K562 (cell line): ENCODE results near the gene PI4KA. TPM values are rescaled to one million over a fixed set of nuclear protein-coding genes. Genes with fewer than 3 reads are reported as not detected.

Source experiments
- COPS2 ChIP-seq: fragments of 450-650 bp; conservative IDR thresholded peaks from 2 replicates; pipeline ENCODE4 v1.6.1; 2016; ENCODE audit warnings: mild to moderate bottlenecking, moderate library complexity
- HNRNPLL ChIP-seq: fragments of 200-400 bp; formaldehyde crosslinking; IDR thresholded peaks from 2 replicates; pipeline ENCODE4 v1.6.1; 2017; ENCODE audit warnings: low read length, low read depth, mild to moderate bottlenecking; ENCODE audit not compliant: poor library complexity, severe bottlenecking
- HOXB6 ChIP-seq: fragments of 250-450 bp; sonication (Bioruptor Pico); IDR thresholded peaks from 2 replicates; pipeline ENCODE4 v1.5.1; 2022; ENCODE audit warnings: mild to moderate bottlenecking, borderline replicate concordance
- JUN ChIP-seq, 2 experiments: sonication (generic) in 1 of 2; formaldehyde crosslinking in 1 of 2; IDR thresholded peaks; 2 replicates each; pipeline versions ENCODE4 v1.6.1 to v1.8.0; 2012 to 2022; ENCODE audit warnings: borderline replicate concordance in 2 of 2, mild to moderate bottlenecking in 2 of 2, improper control_type of control experiment in 1 of 2, low read depth in 1 of 2, low read length in 1 of 2, missing genetic modification reagents in 1 of 2
- KLF1 ChIP-seq: fragments of 450-650 bp; IDR thresholded peaks from 2 replicates; pipeline ENCODE4 v1.6.1; 2016; ENCODE audit warnings: missing genetic modification characterization, missing compliant biosample characterization
- MAFK ChIP-seq: IDR thresholded peaks from 2 replicates; pipeline ENCODE4 v1.6.1; 2011; ENCODE audit warnings: low read length, improper control_type of control experiment
- MAZ ChIP-seq, 2 experiments: fragments of 450-650 bp in 1 of 2; sonication (generic) in 1 of 2; formaldehyde crosslinking; IDR thresholded peaks in 1 of 2; conservative IDR thresholded peaks in 1 of 2; 2 replicates each; pipeline versions ENCODE4 v1.4.0 to v1.5.0; 2020; ENCODE audit warnings: mild to moderate bottlenecking in 1 of 2, missing genetic modification reagents in 1 of 2
- MEIS2 ChIP-seq: fragments of 450-650 bp; IDR thresholded peaks from 2 replicates; pipeline ENCODE4 v1.6.1; 2014; ENCODE audit warnings: mild to moderate bottlenecking; ENCODE audit not compliant: partially characterized antibody
- MYBL2 ChIP-seq, 2 experiments: fragments of 450-650 bp in 1 of 2; sonication (generic) in 1 of 2; formaldehyde crosslinking in 1 of 2; IDR thresholded peaks; 2 replicates each; pipeline versions ENCODE4 v1.6.1 to v1.8.1; 2017 to 2022; ENCODE audit warnings: borderline replicate concordance in 1 of 2, inconsistent platforms in 1 of 2, low read depth in 1 of 2, mild to moderate bottlenecking in 1 of 2, missing genetic modification reagents in 1 of 2, moderate library complexity in 1 of 2
- NR2C1 ChIP-seq, 2 experiments: fragments of 450-650 bp; IDR thresholded peaks; 2 replicates each; pipeline ENCODE4 v1.6.1; 2017; ENCODE audit warnings: mild to moderate bottlenecking in 2 of 2, antibody characterized with exemption in 1 of 2, inconsistent platforms in 1 of 2, missing compliant biosample characterization in 1 of 2, missing genetic modification characterization in 1 of 2
- NR3C1 ChIP-seq: sonication (generic); formaldehyde crosslinking; IDR thresholded peaks from 2 replicates; pipeline ENCODE4 v1.8.1; 2022; ENCODE audit warnings: missing genetic modification reagents
- PHB2 ChIP-seq: fragments of 450-650 bp; IDR thresholded peaks from 2 replicates; pipeline ENCODE4 v1.6.1; 2017; ENCODE audit warnings: low read depth
- RBFOX2 ChIP-seq: fragments of 200-400 bp; formaldehyde crosslinking; IDR thresholded peaks from 2 replicates; pipeline ENCODE4 v1.6.1; 2017; ENCODE audit warnings: low read depth, mild to moderate bottlenecking, low read length, moderate library complexity
- RCOR1 ChIP-seq, 2 experiments: IDR thresholded peaks; 2 replicates each; pipeline ENCODE4 v1.6.1; 2012; ENCODE audit warnings: low read depth in 2 of 2, low read length in 2 of 2, borderline replicate concordance in 1 of 2, improper control_type of control experiment in 1 of 2
- RFX7 ChIP-seq: fragments of 250-450 bp; sonication (Bioruptor Pico); IDR thresholded peaks from 2 replicates; pipeline ENCODE4 v1.5.1; 2021; ENCODE audit warnings: mild to moderate bottlenecking
- SIN3A ChIP-seq, 2 experiments: fragments of 150-350 bp in 1 of 2; IDR thresholded peaks; 2 replicates each; pipeline ENCODE4 v1.6.1; 2011 to 2016; ENCODE audit warnings: borderline replicate concordance in 2 of 2, low read depth in 2 of 2, low read length in 2 of 2, mild to moderate bottlenecking in 2 of 2, moderate library complexity in 2 of 2; ENCODE audit not compliant: control insufficient read depth in 1 of 2
- ZBTB1 ChIP-seq: sonication (generic); formaldehyde crosslinking; IDR thresholded peaks from 2 replicates; pipeline ENCODE4 v1.8.1; 2023; ENCODE audit warnings: missing genetic modification reagents, low read depth, mild to moderate bottlenecking, borderline replicate concordance
- ZFX ChIP-seq: sonication (generic); formaldehyde crosslinking; IDR thresholded peaks from 2 replicates; pipeline ENCODE4 v1.8.0; 2022; ENCODE audit warnings: mild to moderate bottlenecking, missing genetic modification reagents, moderate library complexity
- ZNF232 ChIP-seq: sonication (generic); formaldehyde crosslinking; IDR thresholded peaks from 2 replicates; pipeline ENCODE4 v1.8.0; 2022; ENCODE audit warnings: mild to moderate bottlenecking, missing genetic modification reagents
- ZNF263 ChIP-seq: sonication (generic); formaldehyde crosslinking; IDR thresholded peaks from 2 replicates; pipeline ENCODE4 v1.8.0; 2022; ENCODE audit warnings: mild to moderate bottlenecking, missing genetic modification reagents, borderline replicate concordance
- polyA plus RNA-seq, 8 experiments: library from polyadenylated mRNA; depleted of rRNA in 4 of 8; stranded (reverse) in 5 of 8; unstranded in 3 of 8; fragments of >200 nt; fragmentation: Nextera tagmentation in 2 of 8; fragmentation: Illumina TruSeq in 1 of 8; extraction: Ambion mirVana in 2 of 8; extraction: Trizol in 1 of 8; gene quantifications; 2 replicates each; pipeline versions ENCODE4 v1.2.1 to v1.2.3, GENCODE V29; 2011 to 2014; ENCODE audit warnings: inconsistent platforms in 1 of 8, missing spikeins in 1 of 8
- total RNA-seq, 7 experiments: library from RNA; depleted of rRNA in 6 of 7; stranded (reverse); fragments of >200 nt in 6 of 7; fragmentation: Illumina TruSeq in 2 of 7; extraction: Trizol in 2 of 7; gene quantifications; 2 replicates each; pipeline versions ENCODE4 v1.2.1 to v1.2.3, GENCODE V29; 2011 to 2021; ENCODE audit warnings: low replicate concordance in 1 of 7
- TF ChIP-seq, protein P1 (sequence below): IDR thresholded peaks from 2 replicates; pipeline ENCODE4 v1.6.1; 2012; ENCODE audit warnings: low read depth, low read length, improper control_type of control experiment, borderline replicate concordance
- TF ChIP-seq, protein P2 (sequence below): sonication (generic); formaldehyde crosslinking; IDR thresholded peaks from 2 replicates; pipeline ENCODE4 v1.8.1; 2023; ENCODE audit warnings: mild to moderate bottlenecking, missing genetic modification reagents

PI4KA gene
- total and polyA plus RNA-seq, 9 of the 15 experiments (the other 6 are each of a cell fraction or from before 2014, with no cell fraction given) = 7.3 to 187 (median 84.7) TPM

DNA sequence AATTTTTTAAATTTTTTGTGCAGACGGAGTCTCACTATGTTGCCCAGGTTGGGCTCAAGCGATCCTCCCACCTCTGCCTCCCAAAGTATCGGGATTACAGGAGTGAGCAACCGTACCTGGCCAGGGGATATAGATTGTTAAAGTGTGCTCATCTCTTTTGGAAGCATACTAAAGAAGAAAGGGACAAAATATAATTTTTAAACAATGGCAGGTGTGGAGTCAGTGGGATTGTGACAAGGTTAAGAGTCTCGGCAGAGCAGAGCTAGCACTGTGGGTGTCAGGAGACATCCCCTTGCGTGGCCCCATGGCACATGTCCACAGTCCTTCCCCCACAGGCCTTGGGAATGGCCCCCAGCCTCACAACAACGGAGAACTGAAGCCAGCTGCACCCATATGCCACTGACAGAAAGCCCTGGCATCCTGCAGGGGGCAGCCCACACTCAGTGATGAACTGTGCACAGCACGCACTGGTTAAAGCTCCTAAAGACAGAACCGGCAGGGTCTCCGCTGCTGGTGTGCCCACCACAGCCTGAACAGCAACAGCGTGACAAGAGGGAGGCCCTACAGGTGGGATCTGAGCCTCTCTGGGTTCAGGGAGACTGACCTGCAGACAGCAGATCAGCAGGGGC is 54.8 kb downstream of the PI4KA start (continued):
- no peak for TF ChIP-seq HOXB6 (CRISPR knock-in tag)
- no peak for TF ChIP-seq RBFOX2
- TF ChIP-seq MEIS2 = peak; percentile 7
- TF ChIP-seq JUN (IDR thresholded peaks at IDR 0.05; ENCODE audit: borderline replicate concordance, low read depth, low read length) = no peak
- TF ChIP-seq JUN (CRISPR knock-in tag; IDR thresholded peaks at IDR 0.05; ENCODE audit: borderline replicate concordance) = no peak
- no peak; the same call in 1 of the 2 replicates for TF ChIP-seq ZFX (CRISPR knock-in tag)
- TF ChIP-seq, protein P1, sequence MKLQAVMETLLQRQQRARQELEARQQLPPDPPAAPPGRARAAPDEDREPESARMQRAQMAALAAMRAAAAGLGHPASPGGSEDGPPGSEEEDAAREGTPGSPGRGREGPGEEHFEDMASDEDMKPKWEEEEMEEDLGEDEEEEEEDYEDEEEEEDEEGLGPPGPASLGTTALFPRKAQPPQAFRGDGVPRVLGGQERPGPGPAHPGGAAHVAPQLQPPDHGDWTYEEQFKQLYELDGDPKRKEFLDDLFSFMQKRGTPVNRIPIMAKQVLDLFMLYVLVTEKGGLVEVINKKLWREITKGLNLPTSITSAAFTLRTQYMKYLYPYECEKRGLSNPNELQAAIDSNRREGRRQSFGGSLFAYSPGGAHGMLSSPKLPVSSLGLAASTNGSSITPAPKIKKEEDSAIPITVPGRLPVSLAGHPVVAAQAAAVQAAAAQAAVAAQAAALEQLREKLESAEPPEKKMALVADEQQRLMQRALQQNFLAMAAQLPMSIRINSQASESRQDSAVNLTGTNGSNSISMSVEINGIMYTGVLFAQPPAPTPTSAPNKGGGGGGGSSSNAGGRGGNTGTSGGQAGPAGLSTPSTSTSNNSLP = no peak
- no peak for TF ChIP-seq COPS2
- TF ChIP-seq KLF1 = no peak
- no peak for TF ChIP-seq ZNF232 (CRISPR knock-in tag)
- no peak for TF ChIP-seq SIN3A (IDR thresholded peaks at IDR 0.05; ENCODE audit: borderline replicate concordance in 2 of 2, control insufficient read depth in 1 of 2, low read depth in 2 of 2, low read length in 2 of 2)
- peak; percentile 51; the same call in 1 of the 2 replicates for TF ChIP-seq ZNF263 (CRISPR knock-in tag)
- TF ChIP-seq, protein P2, sequence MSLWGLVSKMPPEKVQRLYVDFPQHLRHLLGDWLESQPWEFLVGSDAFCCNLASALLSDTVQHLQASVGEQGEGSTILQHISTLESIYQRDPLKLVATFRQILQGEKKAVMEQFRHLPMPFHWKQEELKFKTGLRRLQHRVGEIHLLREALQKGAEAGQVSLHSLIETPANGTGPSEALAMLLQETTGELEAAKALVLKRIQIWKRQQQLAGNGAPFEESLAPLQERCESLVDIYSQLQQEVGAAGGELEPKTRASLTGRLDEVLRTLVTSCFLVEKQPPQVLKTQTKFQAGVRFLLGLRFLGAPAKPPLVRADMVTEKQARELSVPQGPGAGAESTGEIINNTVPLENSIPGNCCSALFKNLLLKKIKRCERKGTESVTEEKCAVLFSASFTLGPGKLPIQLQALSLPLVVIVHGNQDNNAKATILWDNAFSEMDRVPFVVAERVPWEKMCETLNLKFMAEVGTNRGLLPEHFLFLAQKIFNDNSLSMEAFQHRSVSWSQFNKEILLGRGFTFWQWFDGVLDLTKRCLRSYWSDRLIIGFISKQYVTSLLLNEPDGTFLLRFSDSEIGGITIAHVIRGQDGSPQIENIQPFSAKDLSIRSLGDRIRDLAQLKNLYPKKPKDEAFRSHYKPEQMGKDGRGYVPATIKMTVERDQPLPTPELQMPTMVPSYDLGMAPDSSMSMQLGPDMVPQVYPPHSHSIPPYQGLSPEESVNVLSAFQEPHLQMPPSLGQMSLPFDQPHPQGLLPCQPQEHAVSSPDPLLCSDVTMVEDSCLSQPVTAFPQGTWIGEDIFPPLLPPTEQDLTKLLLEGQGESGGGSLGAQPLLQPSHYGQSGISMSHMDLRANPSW = peak; percentile 93
- no peak for TF ChIP-seq PHB2
- no peak for TF ChIP-seq MYBL2 (IDR thresholded peaks at IDR 0.05; ENCODE audit: low read depth)
- no peak for TF ChIP-seq MYBL2 (CRISPR knock-in tag; IDR thresholded peaks at IDR 0.05; ENCODE audit: borderline replicate concordance)
- TF ChIP-seq ZBTB1 = no peak
- no peak for TF ChIP-seq NR3C1 (CRISPR knock-in tag)
- no peak; a peak in 1 of 4 replicates for TF ChIP-seq MAZ (CRISPR knock-in tag; conservative IDR thresholded peaks at IDR 0.05 in 1 of 2, IDR thresholded peaks at IDR 0.05 in 1 of 2)
- TF ChIP-seq RCOR1 (IDR thresholded peaks at IDR 0.05; ENCODE audit: borderline replicate concordance in 1 of 2, low read depth in 2 of 2, low read length in 2 of 2) = peak in 1 of 2 experiments; percentile 71; a peak in 1 of 4 replicates
- no peak for TF ChIP-seq HNRNPLL
- TF ChIP-seq RFX7 (CRISPR knock-in tag) = 0 out of 2 replicates have a peak, but pooled peaks have one; percentile 11
- TF ChIP-seq NR2C1 (IDR thresholded peaks at IDR 0.05) = no peak
- TF ChIP-seq NR2C1 (tag; IDR thresholded peaks at IDR 0.05) = no peak
- TF ChIP-seq MAFK = 0 out of 2 replicates have a peak, but pooled peaks have one; percentile 46
